GM12892 (cell line): ENCODE data around the gene JPH4.

Experiments used
- POLR2A ChIP-seq: IDR thresholded peaks from 2 replicates; pipeline ENCODE4 v1.6.1; 2011; ENCODE audit warnings: low read depth, low read length, control low read depth
- POLR2AphosphoS5 ChIP-seq: IDR thresholded peaks from 2 replicates; pipeline ENCODE4 v1.6.1; 2011; ENCODE audit warnings: low read depth, low read length, control low read depth

DNA sequence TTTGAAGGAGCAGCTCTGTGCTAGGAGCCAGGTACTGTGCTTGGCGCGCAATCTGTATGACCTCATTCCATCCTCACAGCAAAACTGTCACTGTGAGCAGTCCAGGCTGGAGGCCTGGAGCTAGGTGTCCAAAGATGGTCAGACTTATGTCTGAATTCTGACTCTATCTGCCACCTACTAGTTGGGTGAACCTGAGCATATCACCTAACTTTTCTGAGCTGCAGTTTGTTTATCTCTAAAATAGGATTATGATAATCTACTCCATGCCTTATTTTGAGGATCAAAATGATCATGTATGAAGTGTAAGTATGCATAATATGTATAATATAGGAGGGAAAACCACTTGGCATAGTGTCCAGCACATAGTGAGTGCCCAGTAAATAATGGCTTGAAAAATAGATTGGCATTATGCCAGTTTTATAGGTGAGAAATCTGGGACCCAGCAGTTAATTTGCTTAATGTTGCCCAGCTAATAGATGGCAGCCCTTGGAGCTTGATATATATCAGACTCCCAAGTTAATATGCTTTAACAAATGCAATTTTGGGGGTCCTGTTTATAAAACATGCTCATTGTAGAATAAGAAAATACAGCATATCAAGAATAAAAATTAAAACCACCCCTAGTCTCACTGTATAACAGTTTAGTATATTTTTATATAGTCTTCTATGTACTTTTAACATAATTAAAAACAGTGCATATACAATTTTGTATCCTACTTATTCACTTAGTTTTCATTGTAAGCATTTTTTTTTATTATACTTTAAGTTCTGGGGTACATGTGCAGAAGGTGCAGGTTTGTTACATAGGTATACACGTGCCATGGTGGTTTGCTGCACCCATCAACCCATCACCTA lies 4.5 kb upstream of the JPH4 start:
- TF ChIP-seq POLR2A (no peak), POLR2AphosphoS5 (no peak)
